Measurements from ENCODE around the gene CEBPA.

CEBPA gene

GRCh38 chr19:33255781-33256180 is 46.6 kb downstream of the CEBPA start:
- H4K20me1 ChIP-seq (ENCODE audit: insufficient read depth, low read length) = no peaks in the 10 kb centered on the region
- peaks cover 4% of the 10 kb centered on the region for H3K4me1 ChIP-seq (ENCODE audit: low read length)
- no peaks in the 10 kb centered on the region for H3K36me3 ChIP-seq (replicated peaks; ENCODE audit: low read depth, low read length)
- peaks cover 6% of the 10 kb centered on the region; the same call in 1 of the 2 replicates for H3K27me3 ChIP-seq (ENCODE audit: low read depth, low read length)
- H3K79me2 ChIP-seq (ENCODE audit: low read length) = no peaks in the 10 kb centered on the region
- H3K4me3 ChIP-seq (ENCODE audit: low read length) = no peak overlapping the region
- H3K9me3 ChIP-seq (ENCODE audit: insufficient read depth, low read length) = no peaks in the 10 kb centered on the region
- no peak overlapping the region for H2AFZ ChIP-seq (ENCODE audit: low read depth, low read length)
- TF ChIP-seq EZH2phosphoT487 (IDR thresholded peaks at IDR 0.05; ENCODE audit: low read depth) (no peak), CTCF (IDR thresholded peaks at IDR 0.05; ENCODE audit: low read depth, low read length) (no peak)
- no peak overlapping the region for H3K4me2 ChIP-seq (ENCODE audit: low read length)
- H3K27ac ChIP-seq (ENCODE audit: low read length) = no peak overlapping the region
- H3K9ac ChIP-seq (ENCODE audit: low read length) = no peak overlapping the region

- H3K79me2 ChIP-seq (ENCODE audit: low read length) = no peaks in the 10 kb centered on the region
- H2AFZ ChIP-seq (ENCODE audit: low read depth, low read length) = no peak overlapping the region
- no peak overlapping the region for H3K4me3 ChIP-seq (ENCODE audit: low read length)
- H3K9ac ChIP-seq (ENCODE audit: low read length) = no peak overlapping the region
- H3K4me1 ChIP-seq (ENCODE audit: low read length) = no peaks in the 10 kb centered on the region
- H3K27me3 ChIP-seq (ENCODE audit: low read depth, low read length) = peaks cover 6% of the 10 kb centered on the region; the same call in 1 of the 2 replicates
- no peaks in the 10 kb centered on the region for H4K20me1 ChIP-seq (ENCODE audit: insufficient read depth, low read length)
- TF ChIP-seq CTCF (IDR thresholded peaks at IDR 0.05; ENCODE audit: low read depth, low read length) = no peak
- no peak overlapping the region for H3K27ac ChIP-seq (ENCODE audit: low read length)
- no peaks in the 10 kb centered on the region for H3K9me3 ChIP-seq (ENCODE audit: insufficient read depth, low read length)
- no peak overlapping the region for H3K4me2 ChIP-seq (ENCODE audit: low read length)
- H3K36me3 ChIP-seq (replicated peaks; ENCODE audit: low read depth, low read length) = no peaks in the 10 kb centered on the region
Observed at GRCh38 chr19:33254245-33254824, 48.0 kb downstream of the CEBPA start.

GRCh38 chr19:33252971-33253370 is 49.4 kb downstream of the CEBPA start:
- peaks cover 6% of the 10 kb centered on the region; the same call in 1 of the 2 replicates for H3K27me3 ChIP-seq (ENCODE audit: low read depth, low read length)
- H3K27ac ChIP-seq (ENCODE audit: low read length) = no peak overlapping the region
- no peaks in the 10 kb centered on the region for H3K4me1 ChIP-seq (ENCODE audit: low read length)

GRCh38 chr19:33252418-33252962 is 49.8 kb downstream of the CEBPA start:
- no peak overlapping the region for H3K4me2 ChIP-seq (ENCODE audit: low read length)
- no peak overlapping the region for H3K27ac ChIP-seq (ENCODE audit: low read length)

More at GRCh38 chr19:33252971-33253370, 49.4 kb downstream of the CEBPA start:
- Histone ChIP-seq H4K20me1 (ENCODE audit: insufficient read depth, low read length) (no peaks in the 10 kb centered on the region), H3K79me2 (ENCODE audit: low read length) (no peaks in the 10 kb centered on the region), H3K4me2 (ENCODE audit: low read length) (no peak overlapping the region), H2AFZ (ENCODE audit: low read depth, low read length) (no peak overlapping the region), H3K4me3 (ENCODE audit: low read length) (no peak overlapping the region), H3K36me3 (replicated peaks; ENCODE audit: low read depth, low read length) (no peaks in the 10 kb centered on the region), H3K9ac (ENCODE audit: low read length) (no peak overlapping the region), H3K9me3 (ENCODE audit: insufficient read depth, low read length) (no peaks in the 10 kb centered on the region)
- no peak for TF ChIP-seq CTCF (IDR thresholded peaks at IDR 0.05; ENCODE audit: low read depth, low read length)
- TF ChIP-seq EZH2phosphoT487 (IDR thresholded peaks at IDR 0.05; ENCODE audit: low read depth) = no peak

More at GRCh38 chr19:33252418-33252962, 49.8 kb downstream of the CEBPA start:
- Histone ChIP-seq H3K36me3 (replicated peaks; ENCODE audit: low read depth, low read length) (no peaks in the 10 kb centered on the region), H3K4me1 (ENCODE audit: low read length) (no peaks in the 10 kb centered on the region), H3K79me2 (ENCODE audit: low read length) (no peaks in the 10 kb centered on the region), H2AFZ (ENCODE audit: low read depth, low read length) (no peak overlapping the region), H3K9ac (ENCODE audit: low read length) (no peak overlapping the region), H3K27me3 (ENCODE audit: low read depth, low read length) (0 out of 2 replicates have a peak, but pooled peaks cover 2% of the 10 kb centered on the region), H4K20me1 (ENCODE audit: insufficient read depth, low read length) (no peaks in the 10 kb centered on the region), H3K9me3 (ENCODE audit: insufficient read depth, low read length) (no peaks in the 10 kb centered on the region), H3K4me3 (ENCODE audit: low read length) (no peak overlapping the region)
- TF ChIP-seq EZH2phosphoT487 (IDR thresholded peaks at IDR 0.05; ENCODE audit: low read depth) (no peak), CTCF (IDR thresholded peaks at IDR 0.05; ENCODE audit: low read depth, low read length) (no peak)
